A549 (cell line): ENCODE results near the gene SMIM10L2A. TPM values are rescaled to one million over a fixed set of nuclear protein-coding genes. Genes with fewer than 3 reads are reported as not detected.

Experiments
- ATAC-seq, 2 experiments: fragments of 200-7000 bp in 1 of 2; fragments of >200 bp in 1 of 2; cut with Nextera tagmentation in 1 of 2; cut with Tn5 transposase in 1 of 2; 3 replicates each; pipeline versions ENCODE4 v1.8.0 to v1.9.1; 2018 to 2020; ENCODE audit warnings: mild to moderate bottlenecking in 1 of 2, moderate library complexity in 1 of 2
- CTCF ChIA-PET: fragments of 300-600 bp; sonication (Branson Sonifier 250); formaldehyde crosslinking; extraction: SDS; loops from one replicate; lab custom pipeline; 2021; ENCODE audit warnings: antibody characterized with exemption, inconsistent platforms; lab: Yijun Ruan, JAX
- POLR2A ChIA-PET: fragments of 350-600 bp; formaldehyde crosslinking; extraction: SDS; loops from one replicate; lab custom pipeline; 2021; ENCODE audit warnings: antibody characterized with exemption, inconsistent platforms; lab: Yijun Ruan, JAX
- DNase-seq, 2 experiments: peaks; one replicate each; pipeline versions ENCODE4 v3.0.0 to v3.0.0-alpha.2; 2011 to 2016; ENCODE audit warnings: low read depth in 1 of 2, low spot score in 1 of 2
- FAIRE-seq: peaks from 2 replicates; lab custom pipeline; 2011; peaks lifted over from hg19 to GRCh38; lab: Jason Lieb, UNC
- H3K27ac ChIP-seq, 2 experiments: fragments of >200 bp; sonication (Bioruptor Twin); formaldehyde crosslinking; 3 replicates each; pipeline ENCODE4 v1.5.1; 2016 to 2017
- H3K4me1 ChIP-seq: fragments of >200 bp; sonication (Bioruptor Twin); formaldehyde crosslinking; 3 replicates; pipeline ENCODE4 v1.6.1; 2016
- H3K4me2 ChIP-seq: fragments of >200 bp; sonication (Bioruptor Twin); formaldehyde crosslinking; 3 replicates; pipeline ENCODE4 v1.6.1; 2016
- H3K4me3 ChIP-seq: fragments of >200 bp; sonication (Bioruptor Twin); formaldehyde crosslinking; 3 replicates; pipeline ENCODE4 v1.5.1; 2016
- H3K9me3 ChIP-seq: fragments of >200 bp; sonication (Bioruptor Twin); formaldehyde crosslinking; 3 replicates; pipeline ENCODE4 v1.6.1; 2016
- BCL3 ChIP-seq: fragments of >200 bp; sonication (Bioruptor Twin); formaldehyde crosslinking; IDR thresholded peaks from 3 replicates; pipeline ENCODE4 v1.6.1; 2016
- CEBPB ChIP-seq, 2 experiments: fragments of >200 bp in 1 of 2; sonication (Bioruptor Twin) in 1 of 2; formaldehyde crosslinking in 1 of 2; IDR thresholded peaks; 2 replicates each; pipeline ENCODE4 v1.6.1; 2012 to 2016
- EHMT2 ChIP-seq: fragments of 200-600 bp; sonication (generic); IDR thresholded peaks from 2 replicates; pipeline ENCODE4 v1.6.1; 2016; ENCODE audit warnings: antibody characterized with exemption, low read depth, mild to moderate bottlenecking, moderate library complexity
- EP300 ChIP-seq, 2 experiments: fragments of >200 bp; sonication (Bioruptor Twin); formaldehyde crosslinking; IDR thresholded peaks; 2 replicates in 1 of 2; 3 replicates in 1 of 2; pipeline ENCODE4 v1.6.1; 2016 to 2017
- FOSL2 ChIP-seq, 2 experiments: fragments of 450-650 bp in 1 of 2; fragments of >200 bp in 1 of 2; sonication (Bioruptor Twin) in 1 of 2; formaldehyde crosslinking; IDR thresholded peaks; 2 replicates each; pipeline versions ENCODE4 v1.5.0 to v1.6.1; 2016 to 2020; ENCODE audit warnings: mild to moderate bottlenecking in 1 of 2, moderate library complexity in 1 of 2
- FOXS1 ChIP-seq: fragments of 250-450 bp; sonication (Bioruptor Pico); IDR thresholded peaks from 2 replicates; pipeline ENCODE4 v1.5.0; 2020; ENCODE audit warnings: mild to moderate bottlenecking, moderate library complexity
- HDAC2 ChIP-seq: fragments of 200-600 bp; sonication (generic); IDR thresholded peaks from 2 replicates; pipeline ENCODE4 v1.6.1; 2016
- HES2 ChIP-seq: fragments of >200 bp; sonication (Bioruptor Twin); formaldehyde crosslinking; IDR thresholded peaks from 2 replicates; pipeline ENCODE4 v1.6.1; 2016
- HMGXB4 ChIP-seq: fragments of 250-450 bp; sonication (Bioruptor Pico); IDR thresholded peaks from 2 replicates; pipeline ENCODE4 v1.5.0; 2021; ENCODE audit warnings: mild to moderate bottlenecking, moderate library complexity, borderline replicate concordance
- HOXB5 ChIP-seq: fragments of 250-450 bp; sonication (Bioruptor Pico); IDR thresholded peaks from 2 replicates; pipeline ENCODE4 v1.5.0; 2020; ENCODE audit warnings: mild to moderate bottlenecking, moderate library complexity
- KDM5A ChIP-seq: fragments of 200-600 bp; sonication (generic); IDR thresholded peaks from 2 replicates; pipeline ENCODE4 v1.6.1; 2016; ENCODE audit warnings: antibody characterized with exemption, mild to moderate bottlenecking
- MAX ChIP-seq: IDR thresholded peaks from 2 replicates; pipeline ENCODE4 v1.6.1; 2012
- PBX3 ChIP-seq: IDR thresholded peaks from 2 replicates; pipeline ENCODE4 v1.6.1; 2012
- PHF8 ChIP-seq: fragments of 200-600 bp; sonication (generic); IDR thresholded peaks from 2 replicates; pipeline ENCODE4 v1.6.1; 2016; ENCODE audit warnings: low read depth, mild to moderate bottlenecking, antibody characterized with exemption, moderate library complexity, borderline replicate concordance
- POLR2AphosphoS2 ChIP-seq: conservative IDR thresholded peaks from 2 replicates; pipeline ENCODE4 v1.6.1; 2012; ENCODE audit warnings: low read length, improper control_type of control experiment, inconsistent platforms
- RAD21 ChIP-seq, 2 experiments: fragments of >200 bp in 1 of 2; sonication (Bioruptor Twin) in 1 of 2; formaldehyde crosslinking in 1 of 2; IDR thresholded peaks in 1 of 2; conservative IDR thresholded peaks in 1 of 2; 2 replicates in 1 of 2; 3 replicates in 1 of 2; pipeline ENCODE4 v1.6.1; 2012 to 2018; ENCODE audit warnings: inconsistent platforms in 1 of 2
- RNF2 ChIP-seq: fragments of 200-600 bp; sonication (generic); IDR thresholded peaks from 2 replicates; pipeline ENCODE4 v1.6.1; 2016; ENCODE audit warnings: low read depth, mild to moderate bottlenecking, antibody characterized with exemption, moderate library complexity, borderline replicate concordance
- SMC3 ChIP-seq: fragments of >200 bp; sonication (Bioruptor Twin); formaldehyde crosslinking; IDR thresholded peaks from 3 replicates; pipeline ENCODE4 v1.6.1; 2018; ENCODE audit warnings: inconsistent platforms
- TFCP2L1 ChIP-seq: fragments of 250-450 bp; sonication (Bioruptor Pico); IDR thresholded peaks from 2 replicates; pipeline ENCODE4 v1.5.0; 2021; ENCODE audit warnings: mild to moderate bottlenecking
- ZNF302 ChIP-seq: fragments of 250-450 bp; sonication (Bioruptor Pico); IDR thresholded peaks from 2 replicates; pipeline ENCODE4 v1.9.0; 2021; ENCODE audit warnings: inconsistent platforms, mild to moderate bottlenecking, moderate library complexity
- WGBS: methylation state at CpG from one replicate; pipeline ENCODE4 v1.1.6; 2017; ENCODE audit errors: missing lambda C conversion rate; 5-methylcytosine and 5-hydroxymethylcytosine counted together
- polyA plus RNA-seq, 4 experiments: library from polyadenylated mRNA; depleted of rRNA in 3 of 4; stranded (reverse); fragments of >200 nt; fragmentation: RNase III in 1 of 4; extraction: RNeasy Plus Mini Kit Qiagen cat#74134 plus additional on column Dnase treatment in 1 of 4; gene quantifications; 2 replicates in 3 of 4; 3 replicates in 1 of 4; pipeline ENCODE4 v1.2.3, GENCODE V29; 2011 to 2017

SMIM10L2A gene
- polyA plus RNA-seq, 2 of the 4 experiments (the other 2 are of a cell fraction): 0.37 to 0.59 TPM

- TF ChIP-seq SMC3 (no peak), TFCP2L1 (CRISPR knock-in tag) (no peak), KDM5A (no peak), RNF2 (no peak), CEBPB (IDR thresholded peaks at IDR 0.05) (no peak), EP300 (IDR thresholded peaks at IDR 0.05) (no peak), HMGXB4 (CRISPR knock-in tag) (no peak), FOXS1 (CRISPR knock-in tag) (no peak), POLR2AphosphoS2 (no peak), HOXB5 (no peak), ZNF302 (CRISPR knock-in tag) (no peak), HDAC2 (no peak), RAD21 (conservative IDR thresholded peaks at IDR 0.05 in 1 of 2, IDR thresholded peaks at IDR 0.05 in 1 of 2) (no peak), PBX3 (no peak), MAX (no peak)
- TF ChIP-seq, all 56 proteins: peak for 0
- H3K4me2 ChIP-seq: no peak overlapping the region
- peak overlapping the region in 1 of 2 experiments; percentile 26; a peak in 2 of 6 replicates for H3K27ac ChIP-seq
- WGBS: 65% methylated on average over 6 of the region's 7 CpGs
- CTCF ChIA-PET: no interaction called here
- H3K4me3 ChIP-seq: no peak overlapping the region
- peaks cover 26% of the 10 kb centered on the region for H3K4me1 ChIP-seq
- DNase-seq (no peak), ATAC-seq (no peak), FAIRE-seq (no peak)
- POLR2A ChIA-PET: no interaction called here
- H3K9me3 ChIP-seq: no peaks in the 10 kb centered on the region
Measured at GRCh38 chrX:135391734-135392133, 30.0 kb upstream of the SMIM10L2A start.

GRCh38 chrX:135393051-135393450 lies 28.7 kb upstream of the SMIM10L2A start:
- WGBS: 74% methylated on average over 5 of the region's 5 CpGs
- no peak for ATAC-seq

More at GRCh38 chrX:135393051-135393450, 28.7 kb upstream of the SMIM10L2A start:
- TF ChIP-seq PHF8 (no peak), FOSL2 (IDR thresholded peaks at IDR 0.05) (no peak), FOSL2 (CRISPR knock-in tag; IDR thresholded peaks at IDR 0.05) (no peak), HES2 (no peak), EHMT2 (no peak), PBX3 (no peak), BCL3 (no peak), POLR2AphosphoS2 (no peak)
- TF ChIP-seq, all 56 proteins: peak for 0
- CTCF ChIA-PET: no interaction called here
- POLR2A ChIA-PET: no interaction called here
- H3K4me2 ChIP-seq: no peak overlapping the region
- no peak overlapping the region for H3K27ac ChIP-seq
- H3K4me1 ChIP-seq: peaks cover 26% of the 10 kb centered on the region
- no peak for DNase-seq
- peak; percentile 65 for FAIRE-seq
- H3K4me3 ChIP-seq: no peak overlapping the region
- H3K9me3 ChIP-seq: no peaks in the 10 kb centered on the region
